AG08396 (cell line): ENCODE results near the gene ERFL.
"Not testable (repeated sequence)": the region's sequence is repeated elsewhere in the genome, so short reads cannot be mapped to it uniquely, and the experiment has no call there.

Source experiments
- DNase-seq: peaks from one replicate; pipeline ENCODE4 v3.0.0; 2012; ENCODE audit warnings: low spot score, mixed read lengths

The ERFL gene

GRCh38 chr19:41876847-41877832, 51.1 kb downstream of the ERFL start, which contains the start of gene CD79A:
TSS of gene CD79A (plus strand) at chr19:41877279. CDS start at chr19:41877305, 26 bp downstream.
- no peak for DNase-seq

GRCh38 chr19:41875973-41876372, 52.3 kb downstream of the ERFL start:
- DNase-seq: not testable (repeated sequence)

- no peak for DNase-seq
Observed at GRCh38 chr19:41872775-41873647, 55.2 kb downstream of the ERFL start.

GRCh38 chr19:41872384-41872774, 55.9 kb downstream of the ERFL start:
- DNase-seq: no peak

GRCh38 chr19:41871573-41872383, 56.5 kb downstream of the ERFL start:
- DNase-seq: no peak

GRCh38 chr19:41870401-41870873, 57.8 kb downstream of the ERFL start:
- peak; percentile 49 for DNase-seq

GRCh38 chr19:41869374-41869955, 58.8 kb downstream of the ERFL start:
- no peak for DNase-seq

GRCh38 chr19:41868989-41869300, 59.3 kb downstream of the ERFL start:
- DNase-seq: no peak

GRCh38 chr19:41868120-41868988, 59.9 kb downstream of the ERFL start:
- DNase-seq: no peak

- no peak for DNase-seq
Observed at GRCh38 chr19:41866284-41866683, 62.0 kb downstream of the ERFL start.

GRCh38 chr19:41864374-41864773, 63.9 kb downstream of the ERFL start:
- DNase-seq: no peak

GRCh38 chr19:41863209-41863931, 64.9 kb downstream of the ERFL start:
- no peak for DNase-seq

- DNase-seq: no peak
Observed at GRCh38 chr19:41862445-41862986, 65.7 kb downstream of the ERFL start.

GRCh38 chr19:41861846-41862245, 66.4 kb downstream of the ERFL start:
- no peak for DNase-seq

GRCh38 chr19:41861116-41861768, 67.0 kb downstream of the ERFL start:
- DNase-seq: no peak

- no peak for DNase-seq
Observed at GRCh38 chr19:41860419-41861115, 67.7 kb downstream of the ERFL start.

- peak; percentile 97 for DNase-seq
Observed at GRCh38 chr19:41859618-41860418, 68.4 kb downstream of the ERFL start, which contains the start of gene RPS19. TSS of gene RPS19 (plus strand) at chr19:41860255. CDS start at chr19:41860775, 520 bp downstream.
